Measurements from ENCODE around the gene MKKS.

GRCh38 chr20:10433623-10434466, at the start of gene MKKS:
- TF ChIP-seq EZH2 (IDR thresholded peaks at IDR 0.05; ENCODE audit: borderline replicate concordance, low read length), result no peak
- TF ChIP-seq CTCF (conservative IDR thresholded peaks at IDR 0.05 in 1 of 2, IDR thresholded peaks at IDR 0.05 in 1 of 2; ENCODE audit: extremely low read depth in 1 of 2, insufficient read depth in 1 of 2, low read depth in 1 of 2, low read length in 2 of 2), result peak in 1 of 2 donors; percentile 10
